Activated effector memory CD4-positive, alpha-beta T cell treated with anti-CD3 and anti-CD28 coated beads, Interleukin-2, amount 50 U/mL, for 16 hours (primary cell): Measurements from ENCODE around the gene PUM1.
"Not testable (repeated sequence)": the region's sequence is repeated elsewhere in the genome, so short reads cannot be mapped to it uniquely, and the experiment has no call there.

Source experiments
- DNase-seq: peaks from one replicate; pipeline ENCODE4 v3.0.0-alpha.2; 2020

The PUM1 gene

GRCh38 chr1:30957560-30958222 lies 107.8 kb downstream of the PUM1 start:
- DNase-seq: no peak

DNA sequence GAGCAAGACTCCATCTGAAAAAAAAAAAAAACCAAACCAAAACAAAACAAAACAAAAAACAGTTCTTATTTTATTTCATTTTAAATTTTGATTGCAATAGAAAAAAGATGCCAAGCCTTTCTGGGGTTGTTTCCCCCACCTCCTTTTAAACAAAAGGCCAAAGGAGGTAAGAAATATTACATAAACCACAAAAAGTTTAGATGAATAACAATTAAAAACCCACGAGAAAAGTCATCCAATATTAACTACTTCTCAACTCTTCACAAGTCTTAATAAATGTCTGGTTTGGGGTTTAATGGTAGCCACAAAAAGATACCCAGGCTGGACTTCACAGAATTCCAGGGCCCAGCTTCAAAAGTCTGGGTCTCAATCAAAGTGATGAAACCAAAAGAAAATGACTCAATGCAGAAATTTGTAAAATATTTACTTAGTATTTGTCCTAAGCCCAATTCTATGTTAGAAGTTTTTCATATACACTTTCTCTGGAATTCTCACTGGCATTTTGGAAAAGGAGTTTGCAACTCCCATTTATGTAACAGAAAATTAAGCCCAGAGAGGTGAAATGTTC lies 110.0 kb downstream of the PUM1 start:
- no peak for DNase-seq

DNA sequence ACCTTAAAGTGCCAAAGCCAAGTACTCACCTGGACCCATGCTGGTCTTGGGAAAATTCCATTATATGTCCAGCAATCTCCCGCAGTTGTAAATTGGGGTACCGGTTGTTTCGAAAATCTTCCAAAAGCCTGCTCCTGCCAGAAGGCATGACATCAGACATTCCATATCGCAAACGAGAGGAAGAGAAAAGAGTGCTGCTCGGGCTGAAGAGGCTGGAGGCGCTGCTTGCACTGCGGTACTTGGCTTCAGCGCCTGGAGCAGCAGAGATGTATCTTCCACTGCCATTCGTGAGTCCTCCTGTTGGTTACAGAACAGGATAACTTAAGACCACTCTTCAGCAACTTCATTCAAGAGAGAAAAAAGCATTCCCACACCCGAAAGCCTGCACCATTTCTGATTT lies 111.8 kb downstream of the PUM1 start:
- DNase-seq: no peak

DNA sequence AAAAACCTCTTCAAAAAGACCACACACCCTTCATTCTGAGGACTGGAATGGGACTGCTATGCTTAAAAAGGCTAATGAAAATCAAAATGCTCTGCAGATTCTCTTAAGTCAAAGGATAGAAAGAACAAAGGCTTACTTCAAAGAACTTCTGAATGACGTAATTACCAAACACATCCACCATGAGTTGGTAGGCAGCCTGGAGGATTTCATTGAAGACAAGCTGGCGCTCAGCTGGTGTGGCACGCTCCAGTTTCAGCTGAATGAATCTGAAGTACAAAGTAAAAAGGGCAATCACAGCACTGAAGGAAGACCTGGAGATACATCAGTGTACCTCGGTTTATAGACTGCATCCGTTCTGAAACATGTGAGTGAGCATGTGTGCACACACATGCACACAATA lies 113.4 kb downstream of the PUM1 start:
- no peak for DNase-seq

DNA sequence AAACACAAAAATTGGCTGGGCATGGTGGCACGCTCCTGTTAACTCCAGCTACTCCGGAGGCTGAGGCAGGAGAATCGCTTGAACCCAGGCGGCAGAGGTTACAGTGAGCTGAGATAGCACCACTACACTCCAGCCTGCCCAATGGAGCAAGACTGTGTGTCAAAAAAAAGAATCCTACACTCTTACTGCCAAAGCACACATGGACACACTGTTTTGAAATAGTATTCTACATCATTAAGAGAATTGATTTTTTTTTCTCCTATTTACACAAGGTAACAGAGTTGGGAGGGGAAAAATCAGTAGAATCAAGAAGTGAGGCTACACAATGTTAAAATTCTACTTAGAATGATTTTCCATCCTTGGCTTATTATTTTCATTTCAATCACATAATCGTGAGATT lies 114.8 kb downstream of the PUM1 start:
- no peak for DNase-seq

DNA sequence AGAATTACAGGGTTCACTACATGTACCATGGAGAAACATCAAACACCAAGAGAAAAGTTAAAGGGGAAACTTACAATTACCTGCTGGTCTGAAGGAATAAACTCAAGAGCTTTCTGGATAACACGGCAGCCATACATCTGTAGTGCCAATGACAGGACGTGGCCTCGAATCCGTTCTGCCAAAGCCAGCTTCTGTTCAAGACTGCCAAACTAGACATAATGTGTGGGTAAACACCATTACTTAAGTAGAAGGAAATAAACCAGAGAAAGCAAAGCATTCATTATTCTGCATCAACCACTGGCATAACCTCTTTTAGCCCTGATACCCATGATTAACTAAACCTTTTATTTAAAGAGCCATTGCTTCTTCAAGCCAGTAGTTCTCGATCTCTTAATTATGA lies 115.5 kb downstream of the PUM1 start:
- DNase-seq: no peak

GRCh38 chr1:30949487-30949838 lies 116.1 kb downstream of the PUM1 start:
- not testable (repeated sequence) for DNase-seq

DNA sequence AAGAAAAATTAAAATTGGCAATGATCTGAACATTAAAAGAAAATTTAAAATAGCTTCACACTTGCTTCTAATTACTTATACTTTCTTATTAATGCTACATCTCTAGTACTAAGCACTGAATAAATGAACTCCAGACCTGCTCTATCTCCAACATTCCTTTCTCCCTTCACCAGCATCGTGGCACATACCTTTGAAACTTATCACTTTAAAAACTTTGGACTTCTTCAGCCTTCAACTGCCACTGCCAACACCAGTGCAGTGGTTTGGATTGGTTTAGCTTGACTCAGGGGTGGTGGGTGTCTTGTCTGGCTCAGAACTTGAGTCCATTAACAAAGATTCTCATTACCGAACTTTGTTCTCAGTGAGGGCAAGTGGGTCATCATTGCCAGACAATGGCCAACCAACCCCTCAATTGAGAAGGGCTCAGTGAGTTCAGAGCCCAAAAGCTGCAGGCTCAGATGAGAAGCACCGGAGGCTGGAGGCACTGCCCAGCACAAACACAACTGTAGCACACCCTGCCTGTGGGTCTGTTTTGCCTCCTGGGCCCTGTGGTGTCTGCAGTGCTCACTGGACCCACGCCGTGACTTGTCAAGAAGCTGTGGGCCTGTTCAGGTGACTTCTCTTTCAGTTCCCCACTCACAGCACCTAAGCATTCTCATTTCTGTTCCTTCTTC lies 116.6 kb downstream of the PUM1 start:
- not testable (repeated sequence) for DNase-seq

- DNase-seq: no peak
These were observed 117.2 kb downstream of the PUM1 start for GRCh38 chr1:30948278-30948677.

DNA sequence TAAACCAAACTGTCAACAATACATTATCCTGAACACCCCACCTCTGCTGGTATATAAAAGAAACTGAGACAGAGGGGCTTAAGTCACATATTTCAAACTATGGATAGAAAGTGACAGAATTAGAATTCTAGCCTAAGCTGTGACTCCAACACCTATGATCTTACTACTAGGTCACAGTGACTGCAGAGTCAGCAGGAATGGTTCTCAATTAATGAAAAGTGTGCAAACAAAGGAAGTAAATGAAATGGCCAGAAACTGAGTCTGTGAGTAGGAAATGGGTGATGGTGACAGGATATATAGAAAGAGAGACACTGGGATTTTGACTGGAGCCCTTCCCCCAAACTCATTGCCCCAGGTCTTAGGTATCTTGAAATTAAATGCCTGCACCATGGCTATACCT lies 118.3 kb downstream of the PUM1 start:
- no peak for DNase-seq

DNA sequence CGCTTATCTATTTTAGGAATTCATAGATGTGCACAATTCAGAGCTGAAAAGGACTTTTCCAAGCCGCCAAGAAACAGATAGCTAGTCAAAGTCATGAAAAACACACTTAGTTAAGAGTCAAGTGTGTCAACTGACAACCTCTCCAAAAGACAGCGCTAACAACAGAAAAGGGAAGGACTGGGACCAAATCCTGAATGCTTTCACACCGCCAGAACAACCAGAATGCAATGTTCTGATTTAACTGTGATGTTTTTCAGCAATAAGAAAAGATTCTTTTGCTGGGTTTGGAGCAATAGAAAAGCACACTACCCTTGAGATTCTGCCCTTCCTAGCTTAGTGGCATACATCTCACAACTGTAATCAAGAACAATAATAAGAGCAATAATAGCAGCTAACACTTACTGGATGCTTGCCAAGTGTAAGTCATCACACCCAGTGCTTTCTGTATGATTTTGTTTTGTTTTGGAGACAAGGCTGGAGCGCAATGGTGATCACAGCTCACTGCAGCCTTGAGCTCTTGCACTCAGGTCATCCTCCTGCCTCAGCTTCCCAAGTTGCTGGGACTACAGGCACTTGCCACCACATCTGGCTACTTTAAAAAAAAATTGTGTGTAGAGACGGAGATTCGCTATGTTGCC lies 123.1 kb downstream of the PUM1 start:
- DNase-seq: no peak

DNA sequence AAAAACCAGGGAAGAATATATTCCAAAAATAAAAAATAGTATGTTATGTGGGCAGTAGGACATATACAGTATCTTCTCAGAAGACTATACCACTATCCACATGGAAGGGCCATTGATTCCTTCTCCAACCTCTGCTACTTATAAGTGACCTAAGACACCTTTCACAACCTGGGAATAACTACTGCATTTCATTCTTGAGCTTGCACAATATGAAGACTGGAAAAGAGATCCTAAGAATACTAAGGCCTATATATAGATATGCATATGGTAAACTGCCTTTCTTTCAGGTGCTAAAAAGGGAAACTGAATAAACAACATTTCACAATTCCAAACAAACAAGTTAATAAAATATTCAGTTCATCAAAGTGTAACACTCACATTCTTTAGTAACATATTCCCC lies 125.0 kb downstream of the PUM1 start:
- DNase-seq: no peak

GRCh38 chr1:30936541-30937171 lies 128.9 kb downstream of the PUM1 start:
- no peak for DNase-seq

- DNase-seq: not testable (repeated sequence)
These were observed 129.8 kb downstream of the PUM1 start for GRCh38 chr1:30935758-30936157.

GRCh38 chr1:30934613-30935012 lies 130.9 kb downstream of the PUM1 start:
- DNase-seq: no peak

DNA sequence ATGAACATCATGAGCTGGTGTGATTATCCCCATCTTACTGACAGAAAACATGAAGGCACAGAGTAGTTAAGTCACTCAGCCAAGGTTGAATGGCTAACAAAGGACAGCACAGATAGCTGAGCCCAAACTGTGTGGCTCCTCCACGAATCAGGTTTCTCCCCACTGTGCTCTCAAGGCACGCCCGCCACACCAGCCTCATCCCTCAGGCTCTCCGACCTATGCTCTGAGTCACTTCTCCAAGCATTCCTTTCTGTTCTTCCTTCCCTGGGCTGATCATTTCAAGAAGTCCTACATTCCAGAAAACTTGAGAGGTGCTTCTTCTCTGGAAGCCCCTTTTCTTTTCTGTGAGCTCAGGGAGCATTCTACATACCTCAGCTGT lies 131.7 kb downstream of the PUM1 start:
- no peak for DNase-seq

- DNase-seq: no peak
These were observed 134.8 kb downstream of the PUM1 start for GRCh38 chr1:30930631-30931173.

DNA sequence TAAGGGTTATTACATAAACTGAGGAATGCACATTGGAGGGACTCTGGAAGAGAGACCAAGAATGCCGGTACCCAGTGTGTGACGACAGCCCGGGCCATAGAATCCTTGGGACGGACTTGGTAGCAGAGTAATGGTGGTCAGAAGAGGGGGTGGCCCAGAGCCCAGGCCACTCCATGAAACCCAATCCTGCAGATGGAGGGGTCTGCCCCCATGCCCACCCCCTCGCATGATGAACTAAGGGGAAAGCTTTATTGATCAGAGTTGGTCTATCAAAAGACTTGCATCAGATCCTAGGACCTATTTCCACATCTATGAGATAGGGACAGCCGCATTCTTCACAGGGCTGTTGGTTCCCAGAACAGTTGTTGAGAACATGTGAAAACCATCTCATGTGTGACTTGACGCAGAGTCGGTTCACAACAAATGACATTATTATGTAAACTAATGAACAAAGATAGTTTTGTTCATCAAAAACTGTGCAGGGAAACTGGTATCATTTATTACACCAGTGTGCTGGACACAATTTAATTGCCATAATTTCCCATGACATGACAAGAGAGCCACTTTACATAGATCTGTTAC lies 135.5 kb downstream of the PUM1 start:
- DNase-seq: no peak

DNA sequence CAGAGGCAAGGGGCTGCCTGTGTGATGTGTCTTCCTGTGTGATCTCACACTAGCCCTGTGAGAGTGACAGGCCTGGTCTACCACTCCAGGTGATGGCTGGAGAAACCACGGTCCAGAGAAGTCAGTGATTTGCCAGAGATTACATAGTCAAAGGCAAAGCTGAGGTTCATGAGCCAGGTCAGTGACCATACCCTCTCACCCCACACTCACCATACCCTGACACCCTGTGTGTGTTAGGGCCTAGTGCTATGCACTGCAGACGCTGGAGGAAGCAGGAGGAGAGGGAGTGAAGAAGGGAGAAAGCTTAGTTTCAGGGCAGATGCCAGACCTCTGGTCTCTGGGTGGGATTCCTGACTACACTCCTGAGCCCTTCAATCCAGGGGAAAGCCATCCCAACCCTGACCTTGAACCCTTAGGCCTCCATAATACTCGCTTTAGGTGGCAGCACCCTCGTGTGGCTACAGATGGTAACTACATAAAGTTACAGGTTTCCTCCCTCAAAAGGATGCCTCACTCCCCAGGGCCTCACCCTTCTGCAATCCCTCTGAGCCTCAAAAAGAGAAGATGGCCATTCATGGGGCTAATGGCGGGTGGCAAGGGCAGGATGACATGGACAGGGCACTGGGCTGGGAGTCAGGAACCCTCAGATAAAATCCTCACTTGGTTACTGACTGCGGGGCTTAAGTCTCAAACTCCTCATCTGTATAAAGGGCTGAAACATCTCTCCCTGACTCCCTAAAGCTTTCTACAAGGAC lies 136.2 kb downstream of the PUM1 start:
- peak; percentile 78 for DNase-seq

DNA sequence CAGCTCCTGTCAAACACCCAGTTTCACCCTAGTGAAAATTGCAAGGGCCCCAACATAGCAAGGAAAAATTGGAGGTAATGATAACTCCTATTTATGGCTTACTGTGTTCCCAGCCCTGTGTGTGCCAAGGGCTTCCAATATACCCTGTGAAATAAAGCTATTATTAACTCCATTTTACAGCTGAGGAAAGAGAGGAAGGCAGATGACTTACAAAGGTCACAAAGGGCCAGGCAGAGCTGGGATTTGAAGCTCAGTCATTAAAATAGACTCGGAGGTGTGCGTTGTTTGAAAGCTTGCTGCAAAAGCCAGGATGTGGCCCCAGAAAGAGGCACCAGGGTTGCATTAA lies 136.8 kb downstream of the PUM1 start:
- DNase-seq: no peak

- DNase-seq: no peak
These were observed 137.3 kb downstream of the PUM1 start for GRCh38 chr1:30928171-30928570.

DNA sequence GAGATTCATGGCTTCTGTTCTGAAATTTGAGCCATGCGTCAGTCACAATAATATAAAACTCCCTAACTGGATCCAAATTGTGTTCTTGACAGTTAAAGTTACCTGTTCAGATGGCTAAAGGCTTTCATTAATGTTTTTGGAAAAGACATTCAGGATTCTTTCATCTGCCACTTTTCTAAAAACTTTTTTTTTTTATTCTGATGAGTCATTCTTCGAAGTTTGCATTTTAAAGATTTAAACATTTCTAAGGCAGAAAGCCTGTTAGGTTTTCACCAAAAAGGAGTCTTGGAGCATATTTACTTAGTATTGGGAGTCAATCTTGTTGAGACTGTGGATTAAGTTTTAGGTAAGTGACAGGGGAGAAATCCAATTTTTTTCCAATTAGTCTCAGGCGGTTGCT lies 138.1 kb downstream of the PUM1 start:
- DNase-seq: no peak
